Cardiac muscle cell (in vitro differentiated cells and primary cell): ENCODE data around the gene PLXNA2. TPM values are rescaled to one million over a fixed set of nuclear protein-coding genes. Genes with fewer than 3 reads are reported as not detected.

ENCODE experiments used
- DNase-seq, 2 donors: peaks; one replicate each; pipeline versions ENCODE4 v3.0.0 to v3.0.0-alpha.2; 2010 to 2017; ENCODE audit warnings: low read depth in 1 of 2, low spot score in 1 of 2
- H3K27ac ChIP-seq: fragments of 200-600 bp; sonication (generic); 2 replicates; pipeline ENCODE4 v1.5.1; 2016
- H3K27me3 ChIP-seq: fragments of 200-600 bp; sonication (generic); 2 replicates; pipeline ENCODE4 v1.6.0; 2016; ENCODE audit warnings: control low read depth
- H3K36me3 ChIP-seq: fragments of 200-600 bp; sonication (generic); 2 replicates; pipeline ENCODE4 v1.5.1; 2016; ENCODE audit warnings: control low read depth
- H3K4me1 ChIP-seq: fragments of 200-600 bp; sonication (generic); 2 replicates; pipeline ENCODE4 v1.8.1; 2017; ENCODE audit warnings: low read depth, mild to moderate bottlenecking, mixed run types
- H3K4me3 ChIP-seq: fragments of 200-600 bp; sonication (generic); 2 replicates; pipeline ENCODE4 v1.5.1; 2016; ENCODE audit warnings: mild to moderate bottlenecking
- H3K9me3 ChIP-seq: fragments of 200-600 bp; sonication (generic); 2 replicates; pipeline ENCODE4 v1.5.1; 2017; ENCODE audit warnings: low read depth, mild to moderate bottlenecking, control low read depth
- polyA plus RNA-seq: library from polyadenylated mRNA; unstranded; fragments of >200 nt; fragmentation: Nextera tagmentation; extraction: Ambion mirVana; gene quantifications from 2 replicates; pipeline ENCODE4 v1.2.1, GENCODE V29; 2016
- total RNA-seq: library from RNA; depleted of rRNA; stranded (reverse); fragments of >200 nt; gene quantifications from 2 replicates; pipeline ENCODE4 v1.2.3, GENCODE V29; 2016
- TF ChIP-seq, protein P1 (sequence below): IDR thresholded peaks from 2 replicates; pipeline ENCODE4 v1.5.1; 2012; ENCODE audit warnings: low read depth, mild to moderate bottlenecking, low read length

Gene PLXNA2
- total and polyA plus RNA-seq, 2 experiments from 2014 or later = 23.2 to 55.3 TPM

- Histone ChIP-seq H3K27ac (no peak overlapping the region), H3K9me3 (no peaks in the 10 kb centered on the region), H3K27me3 (no peaks in the 10 kb centered on the region), H3K36me3 (peaks cover 3% of the 10 kb centered on the region), H3K4me1 (peaks cover 7% of the 10 kb centered on the region), H3K4me3 (no peak overlapping the region)
- TF ChIP-seq, protein P1, sequence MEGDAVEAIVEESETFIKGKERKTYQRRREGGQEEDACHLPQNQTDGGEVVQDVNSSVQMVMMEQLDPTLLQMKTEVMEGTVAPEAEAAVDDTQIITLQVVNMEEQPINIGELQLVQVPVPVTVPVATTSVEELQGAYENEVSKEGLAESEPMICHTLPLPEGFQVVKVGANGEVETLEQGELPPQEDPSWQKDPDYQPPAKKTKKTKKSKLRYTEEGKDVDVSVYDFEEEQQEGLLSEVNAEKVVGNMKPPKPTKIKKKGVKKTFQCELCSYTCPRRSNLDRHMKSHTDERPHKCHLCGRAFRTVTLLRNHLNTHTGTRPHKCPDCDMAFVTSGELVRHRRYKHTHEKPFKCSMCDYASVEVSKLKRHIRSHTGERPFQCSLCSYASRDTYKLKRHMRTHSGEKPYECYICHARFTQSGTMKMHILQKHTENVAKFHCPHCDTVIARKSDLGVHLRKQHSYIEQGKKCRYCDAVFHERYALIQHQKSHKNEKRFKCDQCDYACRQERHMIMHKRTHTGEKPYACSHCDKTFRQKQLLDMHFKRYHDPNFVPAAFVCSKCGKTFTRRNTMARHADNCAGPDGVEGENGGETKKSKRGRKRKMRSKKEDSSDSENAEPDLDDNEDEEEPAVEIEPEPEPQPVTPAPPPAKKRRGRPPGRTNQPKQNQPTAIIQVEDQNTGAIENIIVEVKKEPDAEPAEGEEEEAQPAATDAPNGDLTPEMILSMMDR = no peak
- DNase-seq = no peak
These were observed 183.1 kb downstream of the PLXNA2 start for GRCh38 chr1:208061118-208061517.

DNA sequence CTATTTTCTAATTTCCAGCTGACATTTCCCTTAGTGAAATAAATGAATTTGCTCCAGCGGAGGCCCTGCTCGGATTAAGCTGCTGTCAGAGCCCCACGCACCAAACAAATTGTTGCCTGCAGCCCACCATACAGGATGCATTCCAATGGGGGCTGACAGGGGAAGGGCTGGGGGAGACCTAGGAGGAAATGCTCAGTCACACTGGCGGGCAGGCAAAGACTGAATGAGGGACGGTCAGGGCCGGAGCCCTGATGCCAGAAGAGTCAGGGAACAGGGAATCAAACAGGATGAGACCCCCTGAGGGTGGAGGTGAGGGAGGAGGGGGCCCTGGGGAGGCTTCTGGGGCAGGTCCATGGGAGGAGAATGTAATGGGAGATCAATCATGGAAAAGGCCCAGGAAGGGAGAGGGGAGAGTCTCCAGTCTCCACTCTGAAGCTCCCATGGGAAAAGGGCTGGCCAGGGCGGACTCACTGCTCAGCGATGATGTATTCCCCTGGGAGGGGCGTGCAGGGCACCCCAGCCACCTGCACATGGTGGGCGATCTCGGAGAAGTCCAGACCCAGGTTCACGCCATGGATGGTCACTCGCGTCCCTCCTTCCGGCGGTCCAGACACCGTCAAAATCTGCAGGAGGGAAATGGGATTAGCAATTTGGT is 183.8 kb downstream of the PLXNA2 start:
- DNase-seq = no peak
- Histone ChIP-seq H3K27me3 (no peaks in the 10 kb centered on the region), H3K27ac (no peak overlapping the region), H3K9me3 (no peaks in the 10 kb centered on the region), H3K4me3 (no peak overlapping the region), H3K36me3 (peaks cover 3% of the 10 kb centered on the region), H3K4me1 (peaks cover 7% of the 10 kb centered on the region)
- TF ChIP-seq, protein P1 = no peak

DNA sequence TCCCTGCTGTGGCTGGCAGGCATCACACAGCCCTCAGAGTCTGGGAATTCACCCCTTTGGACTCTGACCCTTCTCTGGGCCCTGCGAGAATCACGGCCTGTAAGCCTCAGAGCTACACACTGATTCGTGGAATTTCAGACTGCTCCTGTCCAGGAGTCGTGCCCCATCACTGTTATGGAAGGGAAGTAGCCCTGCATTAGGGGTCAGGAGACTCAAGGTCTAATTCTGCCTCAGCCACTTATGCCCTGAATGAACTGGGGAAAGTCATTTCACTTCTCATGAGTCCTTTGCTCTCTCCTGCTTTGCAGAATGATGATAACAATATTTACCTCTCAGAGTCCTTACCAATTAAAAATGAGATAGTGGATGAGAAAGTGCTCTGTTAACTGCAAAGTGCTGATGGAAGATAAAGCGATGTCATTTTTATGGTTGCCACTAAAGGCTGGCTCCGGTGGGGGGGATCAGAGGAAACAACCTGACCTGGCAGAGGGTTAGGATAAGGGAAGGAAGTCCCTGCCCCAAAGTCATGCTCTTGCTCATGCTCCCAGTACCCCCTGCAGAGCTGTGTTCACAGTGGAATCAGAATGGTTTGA is 184.7 kb downstream of the PLXNA2 start:
- Histone ChIP-seq H3K27ac (no peak overlapping the region), H3K27me3 (no peaks in the 10 kb centered on the region), H3K4me3 (no peak overlapping the region), H3K4me1 (peaks cover 11% of the 10 kb centered on the region), H3K36me3 (peaks cover 3% of the 10 kb centered on the region), H3K9me3 (no peaks in the 10 kb centered on the region)
- peak in 1 of 2 donors; percentile 26 for DNase-seq
- TF ChIP-seq, protein P1 = no peak

GRCh38 chr1:208058756-208059155 is 185.4 kb downstream of the PLXNA2 start:
- Histone ChIP-seq H3K27me3 (no peaks in the 10 kb centered on the region), H3K4me1 (peaks cover 14% of the 10 kb centered on the region), H3K9me3 (no peaks in the 10 kb centered on the region), H3K4me3 (no peak overlapping the region), H3K27ac (no peak overlapping the region), H3K36me3 (peaks cover 3% of the 10 kb centered on the region)
- TF ChIP-seq, protein P1 = no peak
- DNase-seq = peak in 1 of 2 donors; percentile 14

DNA sequence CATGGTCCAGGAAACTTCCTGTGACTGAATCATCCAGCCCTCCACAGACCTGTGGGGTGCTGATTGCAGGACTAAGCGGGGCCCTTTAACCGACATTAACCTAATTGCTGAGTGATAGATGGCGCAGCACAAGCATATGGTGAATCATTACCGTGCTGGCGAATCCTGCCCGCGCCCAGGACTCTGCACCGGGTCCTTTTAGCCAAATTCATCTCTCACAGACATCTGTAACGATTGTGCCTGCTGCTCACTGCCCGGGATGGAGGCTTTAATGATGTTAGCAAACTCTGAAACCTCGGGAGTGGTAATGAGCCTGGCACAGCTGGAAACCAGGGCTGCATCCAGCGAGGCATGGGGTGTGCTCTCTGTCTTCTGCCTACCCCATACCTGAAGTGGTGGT is 185.9 kb downstream of the PLXNA2 start:
- no peaks in the 10 kb centered on the region for H3K9me3 ChIP-seq
- H3K36me3 ChIP-seq = peaks cover 8% of the 10 kb centered on the region
- peaks cover 14% of the 10 kb centered on the region for H3K4me1 ChIP-seq
- no peak overlapping the region for H3K27ac ChIP-seq
- H3K4me3 ChIP-seq = no peak overlapping the region
- H3K27me3 ChIP-seq = no peaks in the 10 kb centered on the region
- no peak for DNase-seq
- TF ChIP-seq, protein P1 = no peak
